Measurements from ENCODE around the gene FNIP2.
"Not testable (repeated sequence)": the region's sequence is repeated elsewhere in the genome, so short reads cannot be mapped to it uniquely, and the experiment has no call there.

Gene FNIP2

DNA sequence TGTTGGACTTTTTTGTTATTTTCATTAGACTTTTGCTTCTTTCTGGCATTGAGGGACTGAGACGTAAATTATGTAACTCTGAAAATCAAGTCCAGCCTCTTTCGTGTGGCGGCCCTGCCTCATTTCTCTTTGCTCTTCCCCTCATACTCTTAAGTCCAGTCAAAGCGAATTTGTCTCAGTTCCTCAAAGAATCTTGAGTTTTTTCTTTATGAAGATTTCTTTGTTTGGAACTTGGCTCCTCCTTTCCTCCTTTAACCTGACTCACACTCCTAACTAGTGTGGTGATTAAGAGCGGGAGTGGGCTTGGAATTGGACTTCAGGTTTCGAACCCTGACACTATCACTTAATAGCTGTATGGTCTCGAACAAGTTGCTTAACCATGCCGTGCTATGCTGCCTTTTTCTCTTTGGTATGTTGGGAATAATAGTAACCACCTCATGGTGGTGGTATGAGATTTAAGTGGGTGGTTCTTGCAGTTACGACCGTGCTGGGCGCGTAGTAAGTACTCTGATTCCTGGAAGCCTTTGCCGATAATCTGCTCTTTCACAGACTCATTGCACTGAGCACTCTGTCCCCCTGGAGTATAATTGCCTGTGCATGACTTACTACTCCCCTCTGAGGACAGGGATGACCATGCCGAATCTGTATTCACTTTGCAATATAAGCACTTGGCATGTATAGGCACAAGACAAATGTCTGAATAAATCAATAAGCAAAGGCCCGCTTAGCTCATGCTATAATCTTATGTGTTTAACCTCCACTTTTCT lies 19.1 kb downstream of the FNIP2 start:
- DNase-seq (ENCODE audit: extremely low spot score): no peak
- CTCF ChIA-PET: interaction anchor here (1.0 to 1.5 kb wide), 4 partner anchors 9 to 415 kb away, joined by 3 to 4 read pairs (median 3); no protein-coding TSS in a partner anchor
- TF ChIP-seq, protein P1, sequence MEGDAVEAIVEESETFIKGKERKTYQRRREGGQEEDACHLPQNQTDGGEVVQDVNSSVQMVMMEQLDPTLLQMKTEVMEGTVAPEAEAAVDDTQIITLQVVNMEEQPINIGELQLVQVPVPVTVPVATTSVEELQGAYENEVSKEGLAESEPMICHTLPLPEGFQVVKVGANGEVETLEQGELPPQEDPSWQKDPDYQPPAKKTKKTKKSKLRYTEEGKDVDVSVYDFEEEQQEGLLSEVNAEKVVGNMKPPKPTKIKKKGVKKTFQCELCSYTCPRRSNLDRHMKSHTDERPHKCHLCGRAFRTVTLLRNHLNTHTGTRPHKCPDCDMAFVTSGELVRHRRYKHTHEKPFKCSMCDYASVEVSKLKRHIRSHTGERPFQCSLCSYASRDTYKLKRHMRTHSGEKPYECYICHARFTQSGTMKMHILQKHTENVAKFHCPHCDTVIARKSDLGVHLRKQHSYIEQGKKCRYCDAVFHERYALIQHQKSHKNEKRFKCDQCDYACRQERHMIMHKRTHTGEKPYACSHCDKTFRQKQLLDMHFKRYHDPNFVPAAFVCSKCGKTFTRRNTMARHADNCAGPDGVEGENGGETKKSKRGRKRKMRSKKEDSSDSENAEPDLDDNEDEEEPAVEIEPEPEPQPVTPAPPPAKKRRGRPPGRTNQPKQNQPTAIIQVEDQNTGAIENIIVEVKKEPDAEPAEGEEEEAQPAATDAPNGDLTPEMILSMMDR (IDR thresholded peaks at IDR 0.05; ENCODE audit: control extremely low read depth, extremely low read depth, low read depth, missing control alignments): no peak
- POLR2A ChIA-PET: no interaction called here

DNA sequence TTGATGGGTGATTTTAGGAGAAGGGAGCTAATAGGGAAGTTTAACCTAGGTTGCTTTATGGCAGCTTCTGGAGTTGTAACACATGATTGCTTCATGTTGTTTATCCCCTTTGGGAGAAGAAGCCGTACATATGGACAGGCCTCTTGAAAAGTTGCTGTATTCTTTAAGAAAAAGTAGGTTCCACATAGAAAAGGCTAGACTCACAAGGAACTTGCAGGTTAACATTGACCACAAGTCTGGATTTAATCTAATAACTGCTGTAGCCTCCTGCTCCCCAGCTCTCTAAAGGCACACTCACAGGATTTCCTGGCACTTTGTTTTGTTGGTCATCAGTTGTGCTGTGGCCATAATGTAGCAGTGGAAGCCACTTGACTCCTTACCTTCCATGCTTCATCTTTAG lies 19.7 kb downstream of the FNIP2 start:
- TF ChIP-seq, protein P1 (IDR thresholded peaks at IDR 0.05; ENCODE audit: control extremely low read depth, extremely low read depth, low read depth, missing control alignments): no peak
- ChIA-PET POLR2A (no interaction called here), CTCF (interaction anchor here (1.3 to 1.5 kb wide), 2 partner anchors 9 to 414 kb away, joined by 3 to 4 read pairs; no protein-coding TSS in a partner anchor)
- DNase-seq (ENCODE audit: extremely low spot score): no peak

DNA sequence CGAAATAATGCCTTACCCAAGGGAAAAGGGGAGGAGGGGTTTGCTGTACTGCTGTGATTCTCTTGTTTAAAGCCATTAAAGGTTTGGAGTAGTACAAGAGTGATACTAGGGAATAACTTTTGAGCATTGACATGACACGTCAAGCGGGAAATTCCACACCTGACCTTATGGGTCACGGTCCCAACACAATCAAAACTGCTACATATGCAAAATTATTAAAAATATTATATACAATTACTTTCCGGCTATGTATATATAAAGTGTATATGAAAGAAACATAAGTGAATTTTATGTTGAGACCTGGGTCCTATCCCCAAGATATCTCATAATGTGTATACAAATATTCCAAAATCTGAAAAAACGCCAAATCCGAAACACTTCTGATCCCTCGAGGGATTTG lies 21.0 kb downstream of the FNIP2 start:
- TF ChIP-seq, protein P1 (IDR thresholded peaks at IDR 0.05; ENCODE audit: control extremely low read depth, extremely low read depth, low read depth, missing control alignments): no peak
- DNase-seq (ENCODE audit: extremely low spot score): no peak
- POLR2A ChIA-PET: no interaction called here
- CTCF ChIA-PET: no interaction called here

DNA sequence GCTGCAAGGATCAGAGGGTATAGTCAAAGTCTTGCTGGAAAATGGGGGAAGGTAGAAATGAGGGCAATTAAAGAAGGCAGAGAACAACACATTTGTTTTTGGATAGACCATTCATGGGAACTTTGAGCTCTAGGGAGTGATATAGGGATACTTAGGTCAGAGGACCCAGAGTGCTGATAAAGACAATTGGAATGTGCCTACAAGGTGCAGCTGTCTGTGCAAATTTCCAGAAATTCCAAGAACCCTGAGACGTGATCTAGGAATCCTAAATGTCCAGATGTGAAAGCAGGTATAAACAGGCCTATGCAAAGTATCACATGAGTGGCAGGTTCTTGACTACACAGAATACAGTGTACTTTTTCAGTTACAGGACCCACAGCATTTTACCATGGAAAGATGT lies 24.2 kb downstream of the FNIP2 start:
- CTCF ChIA-PET: no interaction called here
- TF ChIP-seq, protein P1 (IDR thresholded peaks at IDR 0.05; ENCODE audit: control extremely low read depth, extremely low read depth, low read depth, missing control alignments): no peak
- no peak for DNase-seq (ENCODE audit: extremely low spot score)
- POLR2A ChIA-PET: no interaction called here

DNA sequence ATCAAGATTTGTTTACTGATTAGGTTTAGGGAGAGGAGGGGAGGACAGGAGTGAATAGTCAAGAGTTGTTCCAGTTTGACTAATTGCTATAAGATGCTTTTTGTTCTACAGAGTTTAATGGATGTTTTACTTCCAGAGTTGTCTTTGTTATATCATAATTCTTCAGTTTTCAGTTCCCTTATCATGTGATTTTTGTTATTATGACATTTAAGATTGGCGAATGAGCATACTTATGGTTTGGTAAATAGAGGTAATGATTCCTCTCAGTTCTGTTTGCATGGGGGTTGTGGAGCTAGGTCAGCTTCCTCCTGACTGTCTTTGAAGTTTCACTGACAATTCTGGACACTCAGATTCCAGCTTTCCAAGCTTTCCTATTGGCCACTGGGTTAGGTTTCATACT lies 24.6 kb downstream of the FNIP2 start:
- POLR2A ChIA-PET; CTCF ChIA-PET; DNase-seq (ENCODE audit: extremely low spot score): not testable (repeated sequence)

DNA sequence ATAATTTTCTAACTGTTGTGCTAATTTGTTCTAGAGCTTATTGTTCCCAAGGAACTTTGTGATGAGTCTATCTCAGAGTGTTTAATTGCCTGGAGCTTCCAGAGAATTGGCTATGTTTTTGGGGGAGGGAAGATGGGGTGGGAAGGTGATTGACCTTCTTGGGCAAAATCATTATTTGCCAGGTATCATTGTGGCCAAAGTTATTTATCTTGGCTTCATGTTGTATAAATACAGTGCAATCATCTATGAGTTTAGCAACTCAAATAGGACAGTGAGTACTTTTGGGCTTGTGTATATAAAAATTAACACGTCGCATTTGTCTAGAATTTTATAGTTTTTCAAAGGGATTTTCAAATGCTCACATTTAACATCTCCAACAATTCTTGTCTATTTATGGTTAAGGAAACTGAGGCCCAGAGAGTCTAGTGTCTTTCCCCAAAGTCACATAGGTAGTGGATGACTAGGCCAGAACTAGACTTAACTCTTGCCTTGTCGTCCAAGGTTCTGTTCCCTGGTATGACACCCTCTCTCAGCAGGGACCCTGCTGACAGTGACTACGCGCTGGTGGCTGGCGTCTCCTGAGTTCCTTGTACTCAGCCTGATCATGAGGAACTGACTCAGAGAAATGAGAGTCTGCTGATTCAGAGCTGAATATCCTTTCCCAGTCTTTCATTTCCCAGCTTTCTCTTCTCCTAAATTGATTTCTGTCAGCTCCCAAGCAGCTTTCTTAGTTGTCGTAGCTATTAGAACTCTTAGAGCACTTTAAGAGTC lies 27.7 kb downstream of the FNIP2 start:
- POLR2A ChIA-PET: interaction anchor here (0.6 kb wide), 1 partner anchor 70 kb away, joined by 3 read pairs; no protein-coding TSS in a partner anchor
- CTCF ChIA-PET: interaction anchor here (0.7 to 2.0 kb wide), 5 partner anchors 8 to 54 kb away, joined by 3 to 6 read pairs (median 4); no protein-coding TSS in a partner anchor
- TF ChIP-seq, protein P1 (IDR thresholded peaks at IDR 0.05; ENCODE audit: control extremely low read depth, extremely low read depth, low read depth, missing control alignments): no peak
- no peak for DNase-seq (ENCODE audit: extremely low spot score)

DNA sequence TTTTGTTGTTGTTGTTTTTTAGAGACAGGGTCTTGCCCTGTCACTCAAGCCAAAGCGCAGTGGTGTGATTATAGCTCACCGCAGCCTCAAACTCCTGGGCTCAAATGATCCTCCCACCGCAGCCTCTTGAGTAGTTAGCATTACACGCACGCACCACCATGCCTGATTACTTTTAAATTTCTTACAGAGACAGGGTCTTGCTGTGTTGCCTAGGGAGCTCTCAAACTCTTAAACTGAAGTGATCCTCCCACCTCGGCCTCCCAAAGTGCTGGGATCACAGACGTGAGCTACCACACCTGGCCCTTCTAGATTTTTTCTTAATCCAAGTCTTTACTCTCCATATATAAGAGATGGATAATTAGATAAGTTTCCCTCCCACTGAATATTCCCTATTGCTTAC lies 29.2 kb downstream of the FNIP2 start:
- DNase-seq (ENCODE audit: extremely low spot score): no peak
- ChIA-PET CTCF (interaction anchor here (1.0 to 1.4 kb wide), 2 partner anchors 10 to 43 kb away, joined by 3 to 4 read pairs; no protein-coding TSS in a partner anchor), POLR2A (no interaction called here)
- TF ChIP-seq, protein P1 (IDR thresholded peaks at IDR 0.05; ENCODE audit: control extremely low read depth, extremely low read depth, low read depth, missing control alignments): no peak
